HepG2 (cell line): ENCODE measurements around the gene STARD13. TPM values are rescaled to one million over a fixed set of nuclear protein-coding genes. Genes with fewer than 3 reads are reported as not detected.

Experiments
- ATAC-seq: fragments of 200-7000 bp; cut with Tn5 transposase; 3 replicates; pipeline ENCODE4 v1.9.1; 2020; ENCODE audit warnings: mild to moderate bottlenecking, moderate library complexity
- BruUV-seq: library from RNA; stranded (reverse); fragments of 400-500 nt; replicated peaks from 2 replicates; lab custom pipeline; 2021; lab: Mats Ljungman, UMichigan
- CTCF ChIA-PET: fragments of 300-600 bp; formaldehyde crosslinking; extraction: SDS; loops from one replicate; lab custom pipeline; 2021; ENCODE audit warnings: low total read pairs, inconsistent platforms, low intra/inter-chr PET ratio; lab: Yijun Ruan, JAX
- POLR2A ChIA-PET: fragments of 350-600 bp; sonication (Branson Sonifier 250); formaldehyde crosslinking; loops from one replicate; lab custom pipeline; 2020; ENCODE audit warnings: antibody characterized with exemption, inconsistent platforms; lab: Yijun Ruan, JAX
- DNase-seq: peaks from one replicate; pipeline ENCODE4 v3.0.0-alpha.2; 2015; ENCODE audit warnings: low spot score
- FAIRE-seq: peaks from 3 replicates; lab custom pipeline; 2011; peaks lifted over from hg19 to GRCh38; lab: Jason Lieb, UNC
- H2AFZ ChIP-seq: one replicate; pipeline ENCODE4 v1.6.1; 2011; ENCODE audit warnings: low read length, inconsistent platforms
- H3K27ac ChIP-seq: fragments of 300-600 bp; 3 replicates; pipeline ENCODE4 v1.8.0; 2011; ENCODE audit warnings: mixed run types, mild to moderate bottlenecking, mixed read lengths, low read length, inconsistent platforms; ENCODE audit not compliant: insufficient read depth; ENCODE audit errors: extremely low read length
- H3K27me3 ChIP-seq, 2 experiments: fragments of 200-600 bp in 1 of 2; 2 replicates in 1 of 2; 3 replicates in 1 of 2; pipeline versions ENCODE4 v1.6.0 to v1.8.0; 2011; ENCODE audit warnings: low read length in 2 of 2, mild to moderate bottlenecking in 2 of 2, moderate library complexity in 2 of 2, inconsistent platforms in 1 of 2; ENCODE audit not compliant: insufficient read depth in 2 of 2, control insufficient read depth in 1 of 2
- H3K36me3 ChIP-seq, 2 experiments: fragments of 200-600 bp in 1 of 2; replicated peaks in 1 of 2; 2 replicates in 1 of 2; 3 replicates in 1 of 2; pipeline versions ENCODE4 v1.5.1 to v1.8.0; 2011; ENCODE audit warnings: low read length in 2 of 2, inconsistent platforms in 1 of 2; ENCODE audit not compliant: insufficient read depth in 2 of 2, control insufficient read depth in 1 of 2
- H3K4me1 ChIP-seq: 2 replicates; pipeline ENCODE4 v1.5.1; 2012; ENCODE audit warnings: low read length, inconsistent platforms; ENCODE audit not compliant: insufficient read depth
- H3K4me2 ChIP-seq: 2 replicates; pipeline ENCODE4 v1.6.0; 2011; ENCODE audit warnings: low read depth, low read length, inconsistent platforms
- H3K4me3 ChIP-seq, 3 experiments: fragments of 200-600 bp in 1 of 3; sonication (generic), shearing (Covaris generic) in 1 of 3; replicated peaks in 1 of 3; 2 replicates each; pipeline ENCODE4 v1.5.1; 2011 to 2016; ENCODE audit warnings: low read length in 3 of 3, inconsistent platforms in 2 of 3, low read depth in 2 of 3, mild to moderate bottlenecking in 2 of 3, control low read depth in 1 of 3, mixed read lengths in 1 of 3; ENCODE audit not compliant: insufficient read depth in 1 of 3
- H3K79me2 ChIP-seq: one replicate; pipeline ENCODE4 v1.6.1; 2011; ENCODE audit warnings: low read length, inconsistent platforms; ENCODE audit not compliant: insufficient read depth
- H3K9ac ChIP-seq: 2 replicates; pipeline ENCODE4 v1.6.0; 2011; ENCODE audit warnings: mild to moderate bottlenecking, low read depth, low read length, inconsistent platforms; ENCODE audit not compliant: insufficient read depth
- H3K9me3 ChIP-seq: 2 replicates; pipeline ENCODE4 v1.5.1; 2012; ENCODE audit warnings: mild to moderate bottlenecking, low read length
- H4K20me1 ChIP-seq: 2 replicates; pipeline ENCODE4 v1.6.0; 2011; ENCODE audit warnings: inconsistent platforms, mild to moderate bottlenecking, low read length, moderate library complexity; ENCODE audit not compliant: insufficient read depth
- AKNA ChIP-seq: sonication (generic); formaldehyde crosslinking; IDR thresholded peaks from 2 replicates; pipeline ENCODE4 v1.4.0; 2020; ENCODE audit warnings: missing genetic modification reagents, borderline replicate concordance
- EP300 ChIP-seq, 3 experiments: sonication (generic) in 1 of 3; formaldehyde crosslinking in 1 of 3; IDR thresholded peaks; 2 replicates each; pipeline versions ENCODE4 v1.5.1 to v1.6.1; 2011 to 2020; ENCODE audit warnings: low read depth in 2 of 3, low read length in 2 of 3, borderline replicate concordance in 1 of 3, improper control_type of control experiment in 1 of 3, mild to moderate bottlenecking in 1 of 3, missing genetic modification reagents in 1 of 3, moderate library complexity in 1 of 3
- FOSL2 ChIP-seq: sonication (generic); formaldehyde crosslinking; IDR thresholded peaks from 2 replicates; pipeline ENCODE4 v1.4.0; 2020; ENCODE audit warnings: missing genetic modification reagents
- IKZF1 ChIP-seq: fragments of 450-650 bp; IDR thresholded peaks from 2 replicates; pipeline ENCODE4 v1.7.1; 2016
- MTF1 ChIP-seq: sonication (generic); formaldehyde crosslinking; IDR thresholded peaks from 2 replicates; pipeline ENCODE4 v1.5.0; 2020; ENCODE audit warnings: missing genetic modification reagents
- NFRKB ChIP-seq: fragments of 450-650 bp; IDR thresholded peaks from 2 replicates; pipeline ENCODE4 v1.6.1; 2017
- NR2F1 ChIP-seq, 2 experiments: fragments of 450-650 bp in 1 of 2; formaldehyde crosslinking in 1 of 2; IDR thresholded peaks; 2 replicates each; pipeline versions ENCODE4 v1.5.0 to v1.6.1; 2016 to 2020; ENCODE audit warnings: mild to moderate bottlenecking in 1 of 2, missing compliant biosample characterization in 1 of 2, missing genetic modification reagents in 1 of 2, moderate library complexity in 1 of 2
- PLRG1 ChIP-seq: fragments of 450-650 bp; conservative IDR thresholded peaks from 2 replicates; pipeline ENCODE4 v1.6.1; 2016
- RFX3 ChIP-seq: IDR thresholded peaks from 2 replicates; pipeline ENCODE4 v1.6.1; 2016; ENCODE audit warnings: missing biosample characterization, missing genetic modification reagents
- SRY ChIP-seq: sonication (generic); formaldehyde crosslinking; IDR thresholded peaks from 2 replicates; pipeline ENCODE4 v1.8.0; 2022; ENCODE audit warnings: mild to moderate bottlenecking, missing genetic modification reagents
- TFAP4 ChIP-seq: sonication (generic); IDR thresholded peaks from 2 replicates; pipeline ENCODE4 v1.6.1; 2016; ENCODE audit warnings: low read depth, borderline replicate concordance
- ZNF234 ChIP-seq: sonication (generic); formaldehyde crosslinking; conservative IDR thresholded peaks from 2 replicates; pipeline ENCODE4 v1.5.1; 2020; ENCODE audit warnings: mild to moderate bottlenecking, missing genetic modification reagents
- ZNF878 ChIP-seq: sonication (generic); formaldehyde crosslinking; IDR thresholded peaks from 2 replicates; pipeline ENCODE4 v1.8.1; 2023; ENCODE audit warnings: mild to moderate bottlenecking, missing genetic modification reagents, moderate library complexity
- ZZZ3 ChIP-seq: sonication (generic); formaldehyde crosslinking; IDR thresholded peaks from 2 replicates; pipeline ENCODE4 v1.4.0; 2020; ENCODE audit warnings: missing genetic modification reagents, mild to moderate bottlenecking, borderline replicate concordance
- WGBS: methylation state at CpG from one replicate; pipeline ENCODE4 v1.1.6; 2017; ENCODE audit warnings: low lambda C conversion rate; 5-methylcytosine and 5-hydroxymethylcytosine counted together
- in situ Hi-C: cut with HindIII; loops from 2 replicates; pipeline ENCODE4 v1.10.0; 2017; ENCODE audit warnings: low pct_unique_long_range_greater_than_20kb; ENCODE audit not compliant: extremely low pct_ligation_motif_present
- intact Hi-C: fragments of 100-400 bp; cut with micrococcal nuclease; formaldehyde crosslinking; loops from one replicate; pipeline ENCODE4 v1.10.0; 2022; ENCODE audit not compliant: unreplicated experiment
- polyA plus RNA-seq, 8 experiments: library from polyadenylated mRNA; depleted of rRNA in 3 of 8; stranded (reverse) in 7 of 8; unstranded in 1 of 8; fragments of >200 nt; fragmentation: Illumina TruSeq in 4 of 8; extraction: Trizol in 4 of 8; gene quantifications; 2 replicates each; pipeline versions ENCODE4 v1.2.1 to v1.2.3, GENCODE V29; 2011 to 2016; ENCODE audit warnings: low read depth in 4 of 8, missing spikeins in 1 of 8, mixed read lengths in 1 of 8; ENCODE audit not compliant: insufficient read depth in 1 of 8
- total RNA-seq, 5 experiments: library from RNA; depleted of rRNA; stranded (reverse); fragments of >200 nt; fragmentation: Illumina TruSeq; extraction: Trizol; gene quantifications; 2 replicates each; pipeline ENCODE4 v1.2.3, GENCODE V29; 2016; ENCODE audit warnings: low read depth in 1 of 5
- TF ChIP-seq, protein P1 (sequence below): sonication (generic); formaldehyde crosslinking; IDR thresholded peaks from 2 replicates; pipeline ENCODE4 v1.5.1; 2020; ENCODE audit warnings: mild to moderate bottlenecking, moderate library complexity, missing genetic modification reagents
- TF ChIP-seq, protein P2 (sequence below): IDR thresholded peaks from 2 replicates; pipeline ENCODE4 v1.6.1; 2018; ENCODE audit warnings: missing genetic modification reagents, mild to moderate bottlenecking, missing compliant biosample characterization

Gene STARD13
- total and polyA plus RNA-seq, 2 of the 13 experiments (the other 11 are each of a cell fraction or from before 2014, with no cell fraction given), result 12.8 to 14.3 TPM

DNA sequence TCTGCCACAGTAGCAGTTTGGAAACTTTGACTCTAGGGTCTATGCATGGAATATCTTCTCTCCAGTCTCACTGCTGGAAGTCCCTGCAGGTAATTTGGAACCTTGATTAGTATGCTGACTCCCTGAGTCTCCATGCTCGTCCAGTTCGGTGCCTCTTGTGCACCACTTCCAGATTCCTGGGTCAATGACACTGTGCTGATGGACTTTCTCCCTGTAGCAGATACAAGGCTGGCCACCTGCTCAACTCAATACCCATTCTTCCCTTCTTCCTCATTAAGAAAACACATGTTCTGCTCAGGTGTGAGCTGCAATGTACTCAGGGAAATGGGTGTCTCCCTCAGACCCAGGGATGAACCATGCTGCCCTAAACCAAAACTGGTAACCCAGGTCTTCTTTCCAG is 170.3 kb downstream of the STARD13 start (continued):
- TF ChIP-seq, protein P1, sequence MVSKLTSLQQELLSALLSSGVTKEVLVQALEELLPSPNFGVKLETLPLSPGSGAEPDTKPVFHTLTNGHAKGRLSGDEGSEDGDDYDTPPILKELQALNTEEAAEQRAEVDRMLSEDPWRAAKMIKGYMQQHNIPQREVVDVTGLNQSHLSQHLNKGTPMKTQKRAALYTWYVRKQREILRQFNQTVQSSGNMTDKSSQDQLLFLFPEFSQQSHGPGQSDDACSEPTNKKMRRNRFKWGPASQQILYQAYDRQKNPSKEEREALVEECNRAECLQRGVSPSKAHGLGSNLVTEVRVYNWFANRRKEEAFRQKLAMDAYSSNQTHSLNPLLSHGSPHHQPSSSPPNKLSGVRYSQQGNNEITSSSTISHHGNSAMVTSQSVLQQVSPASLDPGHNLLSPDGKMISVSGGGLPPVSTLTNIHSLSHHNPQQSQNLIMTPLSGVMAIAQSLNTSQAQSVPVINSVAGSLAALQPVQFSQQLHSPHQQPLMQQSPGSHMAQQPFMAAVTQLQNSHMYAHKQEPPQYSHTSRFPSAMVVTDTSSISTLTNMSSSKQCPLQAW, result no peak
- TF ChIP-seq IKZF1 (no peak), SRY (no peak)

GRCh38 chr13:33114146-33114545 is 171.4 kb downstream of the STARD13 start:
- DNase-seq (no peak), FAIRE-seq (no peak), ATAC-seq (no peak)
- no TSS peak for BruUV-seq
- Histone ChIP-seq H3K9ac (no peak overlapping the region), H3K4me3 (no peak overlapping the region), H3K4me1 (peaks cover 52% of the 10 kb centered on the region), H4K20me1 (no peaks in the 10 kb centered on the region), H3K4me2 (no peak overlapping the region), H3K27ac (no peak overlapping the region), H3K36me3 (peaks cover 19 to 57% of the 10 kb centered on the region in 2 experiments), H2AFZ (no peak overlapping the region), H3K79me2 (no peaks in the 10 kb centered on the region), H3K27me3 (no peaks in the 10 kb centered on the region), H3K9me3 (no peaks in the 10 kb centered on the region)
- intact Hi-C loops (no loop called here), in situ Hi-C loops (no loop called here)
- 96% methylated on average over 2 of the region's 5 CpGs for WGBS
- POLR2A ChIA-PET, result no interaction called here
- CTCF ChIA-PET, result no interaction called here
- TF ChIP-seq FOSL2 (CRISPR knock-in tag) (no peak), NR2F1 (CRISPR knock-in tag; IDR thresholded peaks at IDR 0.05) (no peak), NFRKB (no peak), AKNA (CRISPR knock-in tag) (no peak), ZNF234 (no peak), ZZZ3 (CRISPR knock-in tag) (no peak), PLRG1 (no peak), RFX3 (no peak), TFAP4 (no peak), MTF1 (CRISPR knock-in tag) (no peak), ZNF878 (CRISPR knock-in tag) (no peak), EP300 (IDR thresholded peaks at IDR 0.05; ENCODE audit: low read depth in 2 of 2, low read length in 2 of 2) (no peak), EP300 (CRISPR knock-in tag; IDR thresholded peaks at IDR 0.05; ENCODE audit: borderline replicate concordance) (no peak)
- TF ChIP-seq, protein P2, sequence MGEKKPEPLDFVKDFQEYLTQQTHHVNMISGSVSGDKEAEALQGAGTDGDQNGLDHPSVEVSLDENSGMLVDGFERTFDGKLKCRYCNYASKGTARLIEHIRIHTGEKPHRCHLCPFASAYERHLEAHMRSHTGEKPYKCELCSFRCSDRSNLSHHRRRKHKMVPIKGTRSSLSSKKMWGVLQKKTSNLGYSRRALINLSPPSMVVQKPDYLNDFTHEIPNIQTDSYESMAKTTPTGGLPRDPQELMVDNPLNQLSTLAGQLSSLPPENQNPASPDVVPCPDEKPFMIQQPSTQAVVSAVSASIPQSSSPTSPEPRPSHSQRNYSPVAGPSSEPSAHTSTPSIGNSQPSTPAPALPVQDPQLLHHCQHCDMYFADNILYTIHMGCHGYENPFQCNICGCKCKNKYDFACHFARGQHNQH (CRISPR knock-in tag), result no peak
